HG03095 (cell line): ENCODE data around the gene LDLRAD2.

ENCODE experiments used
- ATAC-seq: cut with Tn5 transposase; IDR thresholded peaks from one replicate; pipeline ENCODE4 v1.9.1; 2021; ENCODE audit warnings: moderate library complexity; ENCODE audit not compliant: unreplicated experiment

Gene LDLRAD2

DNA sequence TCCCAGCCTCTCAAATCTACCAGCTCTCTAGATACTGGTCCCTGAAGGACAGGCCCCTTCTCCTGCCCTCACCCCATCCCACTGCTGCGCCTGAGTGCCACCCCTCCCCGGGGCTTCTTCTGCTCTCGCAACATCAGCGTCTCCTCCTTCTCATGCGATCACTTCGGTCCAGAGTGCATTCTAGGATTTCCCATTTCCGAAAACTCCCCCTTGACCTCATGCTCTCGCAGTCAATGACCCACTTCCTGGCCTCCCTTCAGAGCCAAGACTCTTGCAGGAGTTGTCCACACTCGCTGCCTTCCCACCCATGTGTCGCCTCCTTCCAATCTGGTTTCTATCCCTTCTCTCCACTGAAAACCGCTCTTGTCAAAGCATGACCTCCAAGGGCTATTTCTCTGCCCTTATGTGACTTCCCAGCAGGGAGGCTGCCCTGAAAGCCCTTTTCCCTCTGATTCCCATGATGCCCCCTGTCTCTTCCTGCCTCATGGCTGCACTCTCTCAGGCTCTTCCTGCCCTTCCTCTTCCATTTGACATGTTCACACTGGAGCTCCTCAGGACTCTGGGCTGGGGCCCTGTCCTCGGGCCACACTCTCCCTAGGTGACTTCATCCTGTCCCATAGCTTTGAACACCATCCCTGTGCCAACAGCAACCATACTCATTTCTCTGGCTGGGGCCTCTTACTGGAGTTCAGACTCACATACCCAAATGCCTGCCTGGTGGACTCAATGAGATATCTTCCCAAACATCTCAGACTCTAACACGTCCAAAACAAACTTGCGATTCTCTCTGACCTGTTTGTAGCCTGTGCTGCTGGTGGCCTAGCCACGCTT is 46.0 kb downstream of the LDLRAD2 start:
- ATAC-seq, result no peak

- ATAC-seq, result no peak
These were observed 47.7 kb downstream of the LDLRAD2 start for GRCh38 chr1:21859669-21860179.

DNA sequence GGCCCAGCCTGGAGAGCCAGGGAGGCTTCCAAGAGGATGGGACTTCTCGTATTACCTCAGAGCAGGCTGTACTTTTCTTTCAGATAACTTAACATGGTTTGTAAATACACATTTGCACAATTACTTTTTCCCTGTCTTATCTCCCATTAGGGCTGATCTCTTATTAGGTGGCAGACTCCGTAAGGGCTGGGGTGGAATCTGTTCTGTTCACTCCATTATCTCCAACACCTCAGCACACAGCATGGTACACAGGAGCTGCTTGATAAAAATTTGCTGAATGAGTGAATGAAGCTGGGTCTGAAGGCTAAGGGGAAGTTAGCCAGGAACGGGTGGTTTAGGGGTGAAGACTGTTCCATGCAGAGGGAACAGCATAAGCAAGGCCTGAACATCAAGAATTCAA is 48.9 kb downstream of the LDLRAD2 start:
- ATAC-seq, result no peak

- ATAC-seq, result no peak
These were observed 49.8 kb downstream of the LDLRAD2 start for GRCh38 chr1:21861602-21862429.

DNA sequence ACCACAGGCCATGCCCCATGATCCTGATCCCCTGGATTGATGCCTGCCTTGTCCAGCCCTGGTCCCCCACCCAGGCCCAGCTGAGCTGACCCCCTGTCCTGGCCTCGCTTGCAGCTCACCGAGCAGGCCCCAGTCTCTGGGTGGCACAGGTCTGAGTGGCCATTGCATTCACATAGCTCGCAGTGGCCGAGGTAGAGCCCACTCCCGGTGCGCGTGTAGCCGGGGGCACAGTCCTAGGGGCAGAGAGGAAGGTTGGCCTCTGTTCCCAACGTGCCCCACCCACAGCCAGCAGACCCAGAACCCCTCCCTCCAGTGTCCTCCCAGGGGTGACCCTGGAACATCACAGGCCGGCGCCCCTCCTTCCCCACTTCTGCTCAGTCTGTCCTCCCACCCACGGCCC is 51.9 kb downstream of the LDLRAD2 start:
- ATAC-seq, result no peak

GRCh38 chr1:21864730-21865129 is 52.7 kb downstream of the LDLRAD2 start:
- no peak for ATAC-seq

DNA sequence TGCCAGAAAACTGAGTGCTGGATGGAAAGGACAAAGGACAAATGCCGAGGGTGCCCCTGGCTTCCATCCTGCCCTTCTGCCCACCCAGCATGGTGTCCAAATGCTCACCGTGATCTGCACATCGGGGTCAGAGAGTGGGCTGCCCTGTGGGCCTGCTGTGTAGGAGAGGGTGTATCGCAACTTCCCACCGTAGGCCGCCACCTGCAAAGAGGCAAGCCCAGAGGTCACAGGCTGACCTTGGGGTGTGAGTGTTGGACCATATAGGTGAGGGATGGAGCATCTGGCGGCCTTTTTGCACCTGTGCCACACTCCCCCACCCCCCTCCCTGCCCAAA is 53.5 kb downstream of the LDLRAD2 start:
- ATAC-seq, result no peak

DNA sequence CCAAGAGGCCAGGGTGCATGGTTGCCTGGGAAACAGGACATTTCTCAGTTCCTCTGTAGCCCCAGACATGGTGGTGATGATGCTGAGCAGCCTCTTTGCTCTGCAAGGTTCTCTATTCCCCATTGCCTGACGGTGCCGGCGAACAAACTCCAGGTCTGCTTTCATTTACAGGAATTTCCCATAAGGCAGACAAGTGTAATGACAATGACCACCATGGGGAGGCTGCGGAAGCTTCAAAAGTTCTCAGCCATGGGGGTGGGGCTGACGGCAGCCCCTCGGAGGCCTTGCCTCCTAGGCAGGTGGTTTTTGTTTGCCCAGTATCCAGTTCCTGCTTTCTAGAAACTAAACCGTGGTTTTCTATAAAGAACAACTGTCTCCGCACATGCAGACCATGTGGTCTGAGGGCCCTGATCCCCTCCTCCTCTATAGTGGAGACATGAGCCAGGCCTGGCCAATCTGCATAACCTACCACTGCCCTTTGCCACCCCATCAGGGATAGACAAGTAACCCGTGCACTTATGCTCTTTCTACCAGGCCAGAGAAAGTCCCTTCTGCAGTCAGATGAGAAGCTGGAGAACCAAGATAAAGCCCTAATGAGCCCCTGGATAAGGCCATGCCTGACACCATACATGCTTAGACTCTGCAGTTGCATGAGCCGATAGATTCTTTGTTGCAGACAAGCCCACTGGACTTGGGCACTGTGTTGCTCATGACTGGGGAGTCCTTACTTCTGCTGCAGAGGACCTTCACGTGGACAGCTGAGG is 54.1 kb downstream of the LDLRAD2 start:
- ATAC-seq, result no peak

DNA sequence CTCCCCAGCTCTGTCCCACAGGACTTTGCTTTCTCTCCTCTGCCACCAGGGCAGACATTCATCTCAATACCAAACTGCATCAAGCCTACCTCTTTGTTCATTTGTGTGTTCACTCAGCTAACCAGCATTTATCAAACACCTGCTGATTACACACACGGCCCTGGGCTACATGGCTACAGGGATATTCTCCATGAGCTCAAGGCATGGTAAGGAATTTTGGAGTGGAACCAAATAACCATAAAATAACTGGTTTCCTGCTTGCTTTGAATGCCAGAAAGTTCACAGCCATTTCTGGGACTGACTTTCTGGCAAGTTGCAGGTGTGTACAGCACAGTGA is 54.6 kb downstream of the LDLRAD2 start:
- no peak for ATAC-seq

GRCh38 chr1:21867451-21867996 is 55.5 kb downstream of the LDLRAD2 start:
- ATAC-seq, result no peak

DNA sequence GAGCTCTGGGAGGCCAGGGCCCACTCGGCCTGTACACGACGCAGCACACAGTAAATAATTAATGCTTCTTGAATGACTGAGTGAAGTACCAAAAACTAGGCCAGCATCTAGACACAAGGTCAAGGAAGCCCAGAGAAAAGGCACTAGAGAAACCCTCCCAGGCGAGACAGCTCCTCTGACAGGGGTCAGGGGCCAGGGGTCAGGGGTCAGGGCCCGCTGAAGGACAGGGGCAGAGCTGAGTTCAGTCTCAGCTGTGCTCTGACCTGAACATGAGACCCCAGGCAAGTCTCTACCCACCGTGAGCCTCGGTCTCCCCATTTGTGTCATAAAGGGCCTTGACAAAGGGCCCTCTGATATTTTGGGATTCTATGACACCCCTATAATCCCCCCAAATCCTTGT is 56.4 kb downstream of the LDLRAD2 start:
- no peak for ATAC-seq

DNA sequence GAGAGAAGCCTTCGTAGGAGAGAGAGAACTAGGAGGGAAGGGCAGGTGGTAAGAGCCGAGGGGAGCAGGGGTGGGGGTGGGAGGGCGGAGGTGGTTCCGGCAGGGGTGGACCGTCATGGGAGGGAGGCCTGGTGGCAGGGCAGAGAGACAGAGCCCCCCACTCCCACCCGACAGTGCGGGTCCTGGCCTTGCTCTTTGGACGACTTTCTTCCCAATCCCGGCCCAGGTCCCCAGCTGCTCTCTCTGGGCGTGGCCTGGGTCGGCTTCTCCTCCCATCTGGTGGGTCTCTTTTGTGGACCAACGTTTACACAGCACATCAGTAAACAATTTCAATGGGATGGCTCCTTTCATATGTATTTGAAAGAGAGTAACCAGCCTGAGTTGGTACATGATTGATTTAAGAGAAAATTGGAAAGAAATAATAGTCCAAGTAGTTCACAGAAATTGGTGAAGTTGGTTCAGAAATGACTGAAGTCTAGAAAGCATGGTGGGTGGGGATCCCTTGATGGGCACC is 56.9 kb downstream of the LDLRAD2 start:
- no peak for ATAC-seq

GRCh38 chr1:21869620-21870121 is 57.6 kb downstream of the LDLRAD2 start:
- ATAC-seq, result no peak

- ATAC-seq, result no peak
These were observed 58.5 kb downstream of the LDLRAD2 start for GRCh38 chr1:21870611-21871010.

GRCh38 chr1:21871943-21872342 is 59.9 kb downstream of the LDLRAD2 start:
- ATAC-seq, result no peak

GRCh38 chr1:21872445-21873079 is 60.5 kb downstream of the LDLRAD2 start:
- ATAC-seq, result no peak

GRCh38 chr1:21873174-21873573 is 61.1 kb downstream of the LDLRAD2 start:
- ATAC-seq, result no peak

DNA sequence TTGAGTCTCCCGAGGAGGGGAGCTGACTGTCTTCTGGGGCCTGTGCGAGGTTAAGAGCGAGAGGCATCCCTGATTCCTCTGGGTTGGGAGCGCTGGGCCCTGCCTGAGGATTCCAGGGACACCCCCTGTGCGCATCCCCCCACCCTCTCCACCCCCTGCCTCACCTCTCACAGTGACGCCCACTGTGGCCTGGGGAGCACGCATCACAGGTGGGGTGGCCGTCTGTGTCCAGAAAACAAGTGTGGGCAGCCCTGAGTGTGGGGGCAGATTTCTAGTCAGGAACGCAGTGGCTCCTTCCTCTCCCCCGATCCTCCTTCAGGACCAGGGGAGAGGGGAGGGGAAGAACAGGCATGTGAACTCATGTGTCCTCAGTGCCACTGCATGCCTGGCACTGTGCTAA is 61.7 kb downstream of the LDLRAD2 start:
- ATAC-seq, result no peak

- no peak for ATAC-seq
These were observed 62.3 kb downstream of the LDLRAD2 start for GRCh38 chr1:21874328-21874727.
